ENCODE data around the gene PALB2. TPM values are rescaled to one million over a fixed set of nuclear protein-coding genes. Genes with fewer than 3 reads are reported as not detected.
A peak's percentile ranks its signal among the peaks of the same experiment; 100 is the strongest.

The PALB2 gene
- polyA plus RNA-seq, 1 experiment: 6.5 TPM

GRCh38 chr16:23668225-23668624 is 27.1 kb upstream of the PALB2 start:
- ChIA-PET POLR2A (interaction anchor here (0.6 to 1.1 kb wide), 3 partner anchors 9 to 27 kb away, joined by 3 to 5 read pairs (median 4); partner anchors contain the start of genes DCTN5, PALB2 and PLK1), CTCF (interaction anchor here (0.6 to 4.2 kb wide), 4 partner anchors 10 to 72 kb away, joined by 4 to 14 read pairs (median 9); partner anchors contain the start of gene PLK1)
- peak overlapping the region; percentile 96 for H3K27ac ChIP-seq (ENCODE audit: low read depth, low read length)
- no peaks in the 10 kb centered on the region for H3K27me3 ChIP-seq (ENCODE audit: control insufficient read depth, insufficient read depth, low read length)
- peak; percentile 85 for DNase-seq (ENCODE audit: low read depth, low spot score)
- H3K9me3 ChIP-seq (ENCODE audit: control insufficient read depth, insufficient read depth, low read length): no peaks in the 10 kb centered on the region
- no peak for TF ChIP-seq CTCF (IDR thresholded peaks at IDR 0.05; ENCODE audit: low read depth, low read length)
- no peak overlapping the region for H3K4me3 ChIP-seq (ENCODE audit: low read depth, low read length)

- Histone ChIP-seq H3K4me3 (ENCODE audit: low read depth, low read length) (no peak overlapping the region), H3K27me3 (ENCODE audit: control insufficient read depth, insufficient read depth, low read length) (no peaks in the 10 kb centered on the region), H3K27ac (ENCODE audit: low read depth, low read length) (peak overlapping the region; percentile 71), H3K9me3 (ENCODE audit: control insufficient read depth, insufficient read depth, low read length) (no peaks in the 10 kb centered on the region)
- ChIA-PET POLR2A (interaction anchor here (1.0 kb wide), 1 partner anchor 26 kb away, joined by 4 read pairs; the partner anchor contains the start of genes DCTN5 and PALB2), CTCF (interaction anchor here (0.5 to 4.2 kb wide), 4 partner anchors 11 to 486 kb away, joined by 4 to 14 read pairs (median 9); partner anchors contain the start of gene PLK1)
- DNase-seq (ENCODE audit: low read depth, low spot score): no peak
- no peak for TF ChIP-seq CTCF (IDR thresholded peaks at IDR 0.05; ENCODE audit: low read depth, low read length)
Observed at GRCh38 chr16:23667355-23667659, 26.2 kb upstream of the PALB2 start.

- no peak overlapping the region for H3K27ac ChIP-seq (ENCODE audit: low read depth, low read length)
- H3K9me3 ChIP-seq (ENCODE audit: control insufficient read depth, insufficient read depth, low read length): no peaks in the 10 kb centered on the region
- CTCF ChIA-PET: interaction anchor here (0.5 to 4.2 kb wide), 4 partner anchors 11 to 485 kb away, joined by 4 to 14 read pairs (median 9); partner anchors contain the start of gene PLK1
- no peak overlapping the region for H3K4me3 ChIP-seq (ENCODE audit: low read depth, low read length)
- DNase-seq (ENCODE audit: low read depth, low spot score): no peak
- H3K27me3 ChIP-seq (ENCODE audit: control insufficient read depth, insufficient read depth, low read length): no peaks in the 10 kb centered on the region
- POLR2A ChIA-PET: no interaction called here
- TF ChIP-seq CTCF (IDR thresholded peaks at IDR 0.05; ENCODE audit: low read depth, low read length): no peak
Observed at GRCh38 chr16:23666571-23667354, 25.7 kb upstream of the PALB2 start.

GRCh38 chr16:23663918-23664317 is 22.8 kb upstream of the PALB2 start:
- Histone ChIP-seq H3K4me3 (ENCODE audit: low read depth, low read length) (no peak overlapping the region), H3K9me3 (ENCODE audit: control insufficient read depth, insufficient read depth, low read length) (no peaks in the 10 kb centered on the region), H3K27ac (ENCODE audit: low read depth, low read length) (no peak overlapping the region), H3K27me3 (ENCODE audit: control insufficient read depth, insufficient read depth, low read length) (no peaks in the 10 kb centered on the region)
- ChIA-PET CTCF (interaction anchor here (0.6 to 1.1 kb wide), 2 partner anchors 17 to 841 kb away, joined by 3 to 4 read pairs; no protein-coding TSS in a partner anchor), POLR2A (interaction anchor here (0.6 kb wide), 1 partner anchor 938 kb away, joined by 9 read pairs; no protein-coding TSS in a partner anchor)
- no peak for DNase-seq (ENCODE audit: low read depth, low spot score)
- no peak for TF ChIP-seq CTCF (IDR thresholded peaks at IDR 0.05; ENCODE audit: low read depth, low read length)

GRCh38 chr16:23651943-23652468 is 10.9 kb upstream of the PALB2 start:
- Histone ChIP-seq H3K4me3 (ENCODE audit: low read depth, low read length) (no peak overlapping the region), H3K27me3 (ENCODE audit: control insufficient read depth, insufficient read depth, low read length) (no peaks in the 10 kb centered on the region), H3K9me3 (ENCODE audit: control insufficient read depth, insufficient read depth, low read length) (no peaks in the 10 kb centered on the region), H3K27ac (ENCODE audit: low read depth, low read length) (no peak overlapping the region)
- ChIA-PET POLR2A (no interaction called here), CTCF (no interaction called here)
- no peak for DNase-seq (ENCODE audit: low read depth, low spot score)
- TF ChIP-seq CTCF (IDR thresholded peaks at IDR 0.05; ENCODE audit: low read depth, low read length): no peak

Measured in AG04450 (cell line).